HepG2 (cell line): ENCODE data around the gene VSNL1. TPM values are rescaled to one million over a fixed set of nuclear protein-coding genes. Genes with fewer than 3 reads are reported as not detected.

Experiments
- ASH2L ChIP-seq: fragments of 300-600, 200-600 bp; sonication (generic); IDR thresholded peaks from 2 replicates; pipeline ENCODE4 v1.7.0; 2017; ENCODE audit warnings: low read depth, mild to moderate bottlenecking, moderate library complexity, mixed read lengths, low read length; ENCODE audit not compliant: insufficient read length
- BRD4 ChIP-seq: sonication (generic); formaldehyde crosslinking; IDR thresholded peaks from 2 replicates; pipeline ENCODE4 v1.4.0; 2020; ENCODE audit warnings: missing genetic modification reagents
- DMAP1 ChIP-seq: IDR thresholded peaks from 2 replicates; pipeline ENCODE4 v1.6.1; 2016
- HDAC2 ChIP-seq: sonication (generic); formaldehyde crosslinking; IDR thresholded peaks from 2 replicates; pipeline ENCODE4 v1.4.0; 2020; ENCODE audit warnings: missing genetic modification reagents
- HNRNPL ChIP-seq: fragments of 200-400 bp; formaldehyde crosslinking; IDR thresholded peaks from 2 replicates; pipeline ENCODE4 v1.6.1; 2017; ENCODE audit warnings: mild to moderate bottlenecking, low read depth, low read length
- KAT7 ChIP-seq: IDR thresholded peaks from 2 replicates; pipeline ENCODE4 v1.6.1; 2018; ENCODE audit warnings: borderline replicate concordance, missing compliant biosample characterization
- MBD4 ChIP-seq: IDR thresholded peaks from 2 replicates; pipeline ENCODE4 v1.6.1; 2012; ENCODE audit warnings: low read length, inconsistent platforms, borderline replicate concordance
- NFATC3 ChIP-seq: sonication (generic); formaldehyde crosslinking; IDR thresholded peaks from 2 replicates; pipeline ENCODE4 v1.5.1; 2020; ENCODE audit warnings: mild to moderate bottlenecking, missing genetic modification reagents
- SALL1 ChIP-seq: sonication (generic); formaldehyde crosslinking; IDR thresholded peaks from 2 replicates; pipeline ENCODE4 v1.8.0; 2022; ENCODE audit warnings: mild to moderate bottlenecking, missing genetic modification reagents
- SIN3A ChIP-seq: IDR thresholded peaks from 2 replicates; pipeline ENCODE4 v1.6.1; 2011; ENCODE audit warnings: low read depth, mild to moderate bottlenecking, control low read depth, low read length, borderline replicate concordance
- WIZ ChIP-seq: sonication (generic); formaldehyde crosslinking; IDR thresholded peaks from 2 replicates; pipeline ENCODE4 v1.5.1; 2020; ENCODE audit warnings: mild to moderate bottlenecking, missing genetic modification reagents
- ZBTB20 ChIP-seq: sonication (generic); formaldehyde crosslinking; IDR thresholded peaks from 2 replicates; pipeline ENCODE4 v1.8.1; 2023; ENCODE audit warnings: missing genetic modification reagents, low read depth, mild to moderate bottlenecking, borderline replicate concordance
- ZNF333 ChIP-seq: sonication (generic); formaldehyde crosslinking; IDR thresholded peaks from 2 replicates; pipeline ENCODE4 v1.4.0; 2020; ENCODE audit warnings: mild to moderate bottlenecking, missing genetic modification reagents, borderline replicate concordance
- ZNF335 ChIP-seq: sonication (generic); formaldehyde crosslinking; IDR thresholded peaks from 2 replicates; pipeline ENCODE4 v1.4.0; 2020; ENCODE audit warnings: missing genetic modification reagents
- ZNF367 ChIP-seq: sonication (generic); formaldehyde crosslinking; IDR thresholded peaks from 2 replicates; pipeline ENCODE4 v1.4.0; 2020; ENCODE audit warnings: missing genetic modification reagents, borderline replicate concordance
- ZNF446 ChIP-seq: sonication (generic); formaldehyde crosslinking; IDR thresholded peaks from 2 replicates; pipeline ENCODE4 v1.5.0; 2020; ENCODE audit warnings: mild to moderate bottlenecking, missing genetic modification reagents
- ZNF513 ChIP-seq: sonication (generic); formaldehyde crosslinking; conservative IDR thresholded peaks from 2 replicates; pipeline ENCODE4 v1.5.0; 2020; ENCODE audit warnings: missing genetic modification reagents
- ZNF567 ChIP-seq: sonication (generic); formaldehyde crosslinking; IDR thresholded peaks from 2 replicates; pipeline ENCODE4 v1.8.1; 2023; ENCODE audit warnings: mild to moderate bottlenecking, missing genetic modification reagents, borderline replicate concordance
- ZNF678 ChIP-seq: sonication (generic); formaldehyde crosslinking; IDR thresholded peaks from 2 replicates; pipeline ENCODE4 v1.4.0; 2020; ENCODE audit warnings: mild to moderate bottlenecking, missing genetic modification reagents
- ZNF703 ChIP-seq: sonication (generic); formaldehyde crosslinking; IDR thresholded peaks from 2 replicates; pipeline ENCODE4 v1.5.1; 2020; ENCODE audit warnings: missing genetic modification reagents, mild to moderate bottlenecking, moderate library complexity, borderline replicate concordance
- ZNF781 ChIP-seq: sonication (generic); formaldehyde crosslinking; IDR thresholded peaks from 2 replicates; pipeline ENCODE4 v1.5.1; 2020; ENCODE audit warnings: borderline replicate concordance, mild to moderate bottlenecking, missing genetic modification reagents; ENCODE audit errors: not compliant biosample characterization
- polyA plus RNA-seq, 8 experiments: library from polyadenylated mRNA; depleted of rRNA in 3 of 8; stranded (reverse) in 7 of 8; unstranded in 1 of 8; fragments of >200 nt; fragmentation: Illumina TruSeq in 4 of 8; extraction: Trizol in 4 of 8; gene quantifications; 2 replicates each; pipeline versions ENCODE4 v1.2.1 to v1.2.3, GENCODE V29; 2011 to 2016; ENCODE audit warnings: low read depth in 4 of 8, missing spikeins in 1 of 8, mixed read lengths in 1 of 8; ENCODE audit not compliant: insufficient read depth in 1 of 8
- total RNA-seq, 5 experiments: library from RNA; depleted of rRNA; stranded (reverse); fragments of >200 nt; fragmentation: Illumina TruSeq; extraction: Trizol; gene quantifications; 2 replicates each; pipeline ENCODE4 v1.2.3, GENCODE V29; 2016; ENCODE audit warnings: low read depth in 1 of 5
- TF ChIP-seq, protein P1 (sequence below): IDR thresholded peaks from 2 replicates; pipeline ENCODE4 v1.6.1; 2016; ENCODE audit warnings: missing compliant biosample characterization, missing genetic modification reagents, borderline replicate concordance
- TF ChIP-seq, protein P2 (sequence below): sonication (generic); formaldehyde crosslinking; IDR thresholded peaks from 2 replicates; pipeline ENCODE4 v1.4.0; 2020; ENCODE audit warnings: missing genetic modification reagents, mild to moderate bottlenecking, borderline replicate concordance

Gene VSNL1
- total and polyA plus RNA-seq, 2 of the 13 experiments (the other 11 are each of a cell fraction or from before 2014, with no cell fraction given), result 63.2 to 95.9 TPM

DNA sequence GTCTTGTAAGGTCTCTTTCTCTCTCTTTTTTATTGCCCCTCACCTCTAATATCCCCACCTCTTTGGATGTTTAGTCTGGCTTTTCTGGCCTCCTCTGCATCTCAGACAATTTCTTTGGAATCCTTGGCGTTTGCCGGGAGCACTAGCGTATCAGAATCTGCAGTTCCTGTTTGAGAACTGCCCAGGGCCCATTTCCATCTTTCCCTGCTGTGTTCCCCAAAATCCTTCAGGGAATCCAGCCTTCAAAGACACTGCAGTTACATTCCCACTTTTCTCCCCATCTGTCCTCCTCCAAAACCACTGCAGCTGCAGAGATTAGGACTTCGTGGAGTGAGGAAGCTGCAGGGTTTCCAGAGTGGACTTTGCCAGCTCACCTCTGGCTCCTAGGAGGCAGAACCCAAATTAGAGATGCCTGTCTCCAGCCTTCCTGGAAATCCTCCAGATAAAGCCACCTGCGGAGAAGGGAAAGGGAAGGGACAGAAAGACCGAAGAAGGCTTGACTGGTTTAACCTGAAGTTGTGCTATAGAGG lies 2.7 kb downstream of the VSNL1 start (continued):
- TF ChIP-seq, protein P1, sequence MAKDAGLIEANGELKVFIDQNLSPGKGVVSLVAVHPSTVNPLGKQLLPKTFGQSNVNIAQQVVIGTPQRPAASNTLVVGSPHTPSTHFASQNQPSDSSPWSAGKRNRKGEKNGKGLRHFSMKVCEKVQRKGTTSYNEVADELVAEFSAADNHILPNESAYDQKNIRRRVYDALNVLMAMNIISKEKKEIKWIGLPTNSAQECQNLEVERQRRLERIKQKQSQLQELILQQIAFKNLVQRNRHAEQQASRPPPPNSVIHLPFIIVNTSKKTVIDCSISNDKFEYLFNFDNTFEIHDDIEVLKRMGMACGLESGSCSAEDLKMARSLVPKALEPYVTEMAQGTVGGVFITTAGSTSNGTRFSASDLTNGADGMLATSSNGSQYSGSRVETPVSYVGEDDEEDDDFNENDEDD (CRISPR knock-in tag), result 0 out of 2 replicates have a peak, but pooled peaks have one; percentile 4
- TF ChIP-seq ZNF703 (CRISPR knock-in tag) (no peak), ZNF513 (CRISPR knock-in tag) (no peak), ZNF446 (CRISPR knock-in tag) (no peak), ZBTB20 (CRISPR knock-in tag) (0 out of 2 replicates have a peak, but pooled peaks have one; percentile 47), HDAC2 (CRISPR knock-in tag) (no peak), BRD4 (no peak), ZNF678 (no peak), SALL1 (CRISPR knock-in tag) (peak; percentile 45; the same call in 1 of the 2 replicates), ZNF335 (0 out of 2 replicates have a peak, but pooled peaks have one; percentile 19), NFATC3 (CRISPR knock-in tag) (no peak), ZNF781 (CRISPR knock-in tag) (no peak), SIN3A (0 out of 2 replicates have a peak, but pooled peaks have one; percentile 3), WIZ (CRISPR knock-in tag) (no peak), ZNF333 (CRISPR knock-in tag) (no peak), ZNF367 (CRISPR knock-in tag) (no peak), MBD4 (no peak), DMAP1 (CRISPR knock-in tag) (no peak), ASH2L (peak; percentile 56), KAT7 (CRISPR knock-in tag) (peak; percentile 83; the same call in 1 of the 2 replicates), ZNF567 (CRISPR knock-in tag) (no peak), HNRNPL (0 out of 2 replicates have a peak, but pooled peaks have one; percentile 5)
- TF ChIP-seq, protein P2, sequence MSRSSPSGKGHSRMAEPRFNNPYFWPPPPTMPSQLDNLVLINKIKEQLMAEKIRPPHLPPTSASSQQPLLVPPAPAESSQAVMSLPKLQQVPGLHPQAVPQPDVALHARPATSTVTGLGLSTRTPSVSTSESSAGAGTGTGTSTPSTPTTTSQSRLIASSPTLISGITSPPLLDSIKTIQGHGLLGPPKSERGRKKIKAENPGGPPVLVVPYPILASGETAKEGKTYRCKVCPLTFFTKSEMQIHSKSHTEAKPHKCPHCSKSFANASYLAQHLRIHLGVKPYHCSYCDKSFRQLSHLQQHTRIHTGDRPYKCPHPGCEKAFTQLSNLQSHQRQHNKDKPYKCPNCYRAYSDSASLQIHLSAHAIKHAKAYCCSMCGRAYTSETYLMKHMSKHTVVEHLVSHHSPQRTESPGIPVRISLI, result no peak
